Fibroblast of the aortic adventitia (primary cell): ENCODE measurements around the gene USP14. TPM values are rescaled to one million over a fixed set of nuclear protein-coding genes. Genes with fewer than 3 reads are reported as not detected.
A peak's percentile ranks its signal among the peaks of the same experiment; 100 is the strongest.

Experiments
- DNase-seq: peaks from one replicate; pipeline ENCODE4 v3.0.0-alpha.2; 2010; ENCODE audit warnings: low read depth
- H3K4me3 ChIP-seq: 2 replicates; pipeline ENCODE4 v1.5.1; 2011; ENCODE audit warnings: low read depth, mild to moderate bottlenecking, control low read depth, low read length, moderate library complexity
- CTCF ChIP-seq: IDR thresholded peaks from 2 replicates; pipeline ENCODE4 v1.5.1; 2011; ENCODE audit warnings: mild to moderate bottlenecking, low read length, control low read depth, inconsistent platforms; ENCODE audit not compliant: insufficient read depth
- total RNA-seq: library from RNA; depleted of rRNA; stranded (reverse); fragments of >200 nt; gene quantifications from 2 replicates; pipeline ENCODE4 v1.2.3, GENCODE V29; 2012; ENCODE audit warnings: low replicate concordance

USP14 gene
- total RNA-seq, 1 donor: 28.1 TPM

GRCh38 chr18:199768-200167 is 41.4 kb downstream of the USP14 start:
- H3K4me3 ChIP-seq: no peak overlapping the region
- no peak for TF ChIP-seq CTCF
- no peak for DNase-seq

GRCh38 chr18:210075-210474 is 51.7 kb downstream of the USP14 start:
- TF ChIP-seq CTCF: no peak
- DNase-seq: no peak
- no peak overlapping the region for H3K4me3 ChIP-seq

GRCh38 chr18:210733-211132 is 52.4 kb downstream of the USP14 start:
- DNase-seq: no peak
- H3K4me3 ChIP-seq: no peak overlapping the region
- no peak for TF ChIP-seq CTCF

GRCh38 chr18:211582-211981 is 53.2 kb downstream of the USP14 start:
- no peak for DNase-seq
- H3K4me3 ChIP-seq: no peak overlapping the region
- TF ChIP-seq CTCF: no peak

- H3K4me3 ChIP-seq: no peak overlapping the region
- peak; percentile 26 for TF ChIP-seq CTCF
- DNase-seq: no peak
These were observed 54.4 kb downstream of the USP14 start for GRCh38 chr18:212780-213179.

GRCh38 chr18:213505-213904 is 55.1 kb downstream of the USP14 start:
- no peak for DNase-seq
- no peak overlapping the region for H3K4me3 ChIP-seq
- no peak for TF ChIP-seq CTCF

GRCh38 chr18:213966-214365 is 55.6 kb downstream of the USP14 start:
- no peak for DNase-seq
- no peak for TF ChIP-seq CTCF
- H3K4me3 ChIP-seq: no peak overlapping the region
